Measurements from ENCODE around the gene MRPS27.
A peak's percentile ranks its signal among the peaks of the same experiment; 100 is the strongest.

DNA sequence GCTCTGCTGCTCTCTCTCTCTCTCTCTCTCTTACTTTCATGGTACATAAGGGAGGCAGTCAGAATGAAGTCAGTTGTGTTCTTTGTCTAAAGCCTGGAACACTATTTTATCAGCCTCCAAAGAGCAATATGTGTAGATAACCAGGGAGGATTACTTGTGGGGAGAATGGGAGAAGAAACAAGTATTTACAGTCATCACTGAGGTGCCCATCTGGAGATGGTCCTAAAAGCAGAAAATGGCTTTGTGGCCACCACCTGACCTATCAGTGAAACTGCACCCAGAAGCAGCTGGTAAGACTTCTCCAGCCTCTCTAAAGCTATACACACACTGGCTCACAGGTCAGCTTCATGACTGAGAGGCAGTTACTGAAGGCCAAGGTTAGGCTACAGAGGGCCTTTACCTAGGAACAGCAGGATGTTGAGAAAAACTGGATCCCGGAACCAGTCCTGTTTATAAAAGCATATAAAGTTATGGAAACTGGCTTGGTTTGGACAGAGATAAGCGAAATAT lies 75.1 kb downstream of the MRPS27 start:
- TF ChIP-seq POLR2A (IDR thresholded peaks at IDR 0.05; ENCODE audit: low read depth, low read length) = no peak
- no peak for TF ChIP-seq RFX5 (IDR thresholded peaks at IDR 0.05; ENCODE audit: low read depth, low read length)
- TF ChIP-seq, protein P1, sequence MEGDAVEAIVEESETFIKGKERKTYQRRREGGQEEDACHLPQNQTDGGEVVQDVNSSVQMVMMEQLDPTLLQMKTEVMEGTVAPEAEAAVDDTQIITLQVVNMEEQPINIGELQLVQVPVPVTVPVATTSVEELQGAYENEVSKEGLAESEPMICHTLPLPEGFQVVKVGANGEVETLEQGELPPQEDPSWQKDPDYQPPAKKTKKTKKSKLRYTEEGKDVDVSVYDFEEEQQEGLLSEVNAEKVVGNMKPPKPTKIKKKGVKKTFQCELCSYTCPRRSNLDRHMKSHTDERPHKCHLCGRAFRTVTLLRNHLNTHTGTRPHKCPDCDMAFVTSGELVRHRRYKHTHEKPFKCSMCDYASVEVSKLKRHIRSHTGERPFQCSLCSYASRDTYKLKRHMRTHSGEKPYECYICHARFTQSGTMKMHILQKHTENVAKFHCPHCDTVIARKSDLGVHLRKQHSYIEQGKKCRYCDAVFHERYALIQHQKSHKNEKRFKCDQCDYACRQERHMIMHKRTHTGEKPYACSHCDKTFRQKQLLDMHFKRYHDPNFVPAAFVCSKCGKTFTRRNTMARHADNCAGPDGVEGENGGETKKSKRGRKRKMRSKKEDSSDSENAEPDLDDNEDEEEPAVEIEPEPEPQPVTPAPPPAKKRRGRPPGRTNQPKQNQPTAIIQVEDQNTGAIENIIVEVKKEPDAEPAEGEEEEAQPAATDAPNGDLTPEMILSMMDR (conservative IDR thresholded peaks at IDR 0.05; ENCODE audit: low read depth, low read length) = peak; percentile 47
- no peak for TF ChIP-seq MXI1 (IDR thresholded peaks at IDR 0.05; ENCODE audit: borderline replicate concordance, low read depth, low read length)
- TF ChIP-seq SMC3 (IDR thresholded peaks at IDR 0.05; ENCODE audit: low read depth, low read length) = peak; percentile 46
